IMR-90 (cell line): ENCODE results near the gene B4GALNT1. TPM values are rescaled to one million over a fixed set of nuclear protein-coding genes. Genes with fewer than 3 reads are reported as not detected.
"Not testable (repeated sequence)": the region's sequence is repeated elsewhere in the genome, so short reads cannot be mapped to it uniquely, and the experiment has no call there.

Experiments
- ATAC-seq: fragments of 200-7000 bp; cut with Tn5 transposase; 2 replicates; pipeline ENCODE4 v1.9.1; 2020; ENCODE audit warnings: low read depth, mild to moderate bottlenecking, moderate library complexity
- BruUV-seq: library from RNA; stranded (reverse); fragments of 400-500 nt; replicated peaks from 2 replicates; lab custom pipeline; 2021; lab: Mats Ljungman, UMichigan
- CTCF ChIA-PET: fragments of 300-600 bp; formaldehyde crosslinking; extraction: SDS; loops from one replicate; lab custom pipeline; 2021; ENCODE audit warnings: antibody characterized with exemption; lab: Yijun Ruan, JAX
- POLR2A ChIA-PET: fragments of 300-600 bp; sonication (Branson Sonifier 250); formaldehyde crosslinking; loops from one replicate; lab custom pipeline; 2022; ENCODE audit warnings: antibody characterized with exemption; ENCODE audit not compliant: unreplicated experiment; lab: Charles Lee
- DNase-seq: peaks from one replicate; pipeline ENCODE4 v3.0.0; 2013
- H2AFZ ChIP-seq: replicated peaks from 2 replicates; pipeline ENCODE3; 2013; ENCODE audit warnings: low read length, mild to moderate bottlenecking; ENCODE audit not compliant: poor library complexity
- H2AK5ac ChIP-seq: 2 replicates; pipeline ENCODE4 v1.6.1; 2013; ENCODE audit warnings: low read depth, low read length, inconsistent platforms
- H2AK9ac ChIP-seq: replicated peaks from 2 replicates; pipeline ENCODE3; 2013; ENCODE audit warnings: mild to moderate bottlenecking, low read depth, low read length, moderate library complexity; ENCODE audit not compliant: poor library complexity
- H2BK120ac ChIP-seq: 2 replicates; pipeline ENCODE4 v1.6.1; 2013; ENCODE audit warnings: low read depth, low read length, inconsistent platforms
- H2BK15ac ChIP-seq: 3 replicates; pipeline ENCODE4 v1.6.1; 2013; ENCODE audit warnings: low read depth, low read length, inconsistent platforms
- H2BK20ac ChIP-seq: 2 replicates; pipeline ENCODE4 v1.6.1; 2013; ENCODE audit warnings: low read depth, mild to moderate bottlenecking, inconsistent platforms, low read length, moderate library complexity
- H2BK5ac ChIP-seq: 2 replicates; pipeline ENCODE4 v1.6.1; 2013; ENCODE audit warnings: mild to moderate bottlenecking, low read depth, low read length, inconsistent platforms; ENCODE audit not compliant: poor library complexity, severe bottlenecking
- H3K14ac ChIP-seq: replicated peaks from 2 replicates; pipeline ENCODE4 v1.6.1; 2013; ENCODE audit warnings: low read depth, low read length, inconsistent platforms
- H3K18ac ChIP-seq: 2 replicates; pipeline ENCODE4 v1.6.1; 2013; ENCODE audit warnings: low read depth, low read length, control low read depth
- H3K23ac ChIP-seq: 2 replicates; pipeline ENCODE4 v1.6.1; 2013; ENCODE audit warnings: low read depth, low read length, inconsistent platforms
- H3K27ac ChIP-seq: 2 replicates; pipeline ENCODE4 v1.5.1; 2013; ENCODE audit warnings: mild to moderate bottlenecking, control low read depth, low read length; ENCODE audit not compliant: insufficient read depth
- H3K27me3 ChIP-seq: 2 replicates; pipeline ENCODE4 v1.6.1; 2013; ENCODE audit warnings: low read length; ENCODE audit not compliant: control insufficient read depth, insufficient read depth
- H3K36me3 ChIP-seq: 2 replicates; pipeline ENCODE4 v1.6.1; 2013; ENCODE audit warnings: low read length, mixed read lengths; ENCODE audit not compliant: control insufficient read depth, insufficient read depth
- H3K4ac ChIP-seq: 2 replicates; pipeline ENCODE4 v1.6.1; 2013; ENCODE audit warnings: low read depth, low read length, inconsistent platforms
- H3K4me1 ChIP-seq: 2 replicates; pipeline ENCODE4 v1.6.1; 2013; ENCODE audit warnings: low read length, mixed read lengths; ENCODE audit not compliant: control insufficient read depth, insufficient read depth
- H3K4me2 ChIP-seq: 2 replicates; pipeline ENCODE4 v1.6.1; 2013; ENCODE audit warnings: low read depth, mild to moderate bottlenecking, control low read depth, low read length, moderate library complexity
- H3K4me3 ChIP-seq: 2 replicates; pipeline ENCODE4 v1.5.1; 2013; ENCODE audit warnings: low read depth, mild to moderate bottlenecking, control low read depth, low read length, moderate library complexity; ENCODE audit not compliant: insufficient read depth
- H3K56ac ChIP-seq: 2 replicates; pipeline ENCODE4 v1.6.1; 2013; ENCODE audit warnings: low read length, inconsistent platforms; ENCODE audit not compliant: insufficient read depth; ENCODE audit errors: extremely low read depth
- H3K79me1 ChIP-seq, 2 experiments: 2 replicates each; pipeline ENCODE4 v1.6.1; 2013; ENCODE audit warnings: low read length in 2 of 2, inconsistent platforms in 1 of 2, low read depth in 1 of 2
- H3K9ac ChIP-seq: 2 replicates; pipeline ENCODE4 v1.6.1; 2013; ENCODE audit warnings: low read depth, low read length, control low read depth
- H3K9me1 ChIP-seq: 2 replicates; pipeline ENCODE4 v1.6.1; 2013; ENCODE audit warnings: low read length, inconsistent platforms; ENCODE audit not compliant: insufficient read depth
- H3K9me3 ChIP-seq: 2 replicates; pipeline ENCODE4 v1.6.1; 2013; ENCODE audit warnings: low read length; ENCODE audit not compliant: control insufficient read depth, insufficient read depth
- H4K20me1 ChIP-seq: 2 replicates; pipeline ENCODE4 v1.6.1; 2013; ENCODE audit warnings: low read length, inconsistent platforms; ENCODE audit not compliant: insufficient read depth
- H4K5ac ChIP-seq: 2 replicates; pipeline ENCODE4 v1.6.1; 2013; ENCODE audit warnings: mild to moderate bottlenecking, low read depth, low read length, control low read depth
- H4K8ac ChIP-seq, 2 experiments: 2 replicates each; pipeline ENCODE4 v1.6.1; 2013; ENCODE audit warnings: low read depth in 2 of 2, low read length in 2 of 2, control low read depth in 1 of 2, inconsistent platforms in 1 of 2
- H4K91ac ChIP-seq: 2 replicates; pipeline ENCODE4 v1.6.1; 2013; ENCODE audit warnings: low read depth, low read length, inconsistent platforms; ENCODE audit not compliant: insufficient read depth
- WGBS, 2 experiments: methylation state at CpG; one replicate each; pipeline versions ENCODE4 v1.1.5 to v1.1.7; 2013; ENCODE audit warnings: missing lambda C conversion rate in 2 of 2; ENCODE audit not compliant: insufficient read length in 1 of 2; ENCODE audit errors: extremely low coverage in 2 of 2; 5-methylcytosine and 5-hydroxymethylcytosine counted together
- dilution Hi-C: fragments of 300-500 bp; cut with HindIII; formaldehyde crosslinking; loops from one replicate; pipeline ENCODE4 v1.14.3; 2018; ENCODE audit warnings: low sequenced_read_pairs; ENCODE audit not compliant: unreplicated experiment
- in situ Hi-C: fragments of 300-500 bp; cut with MboI; formaldehyde crosslinking; loops from 3 replicates; pipeline ENCODE4 v1.14.3; 2019; ENCODE audit warnings: low sequenced_read_pairs, inconsistent platforms, mixed read lengths
- intact Hi-C: fragments of 100-400 bp; cut with micrococcal nuclease; formaldehyde crosslinking; loops from 2 replicates; pipeline ENCODE4 v1.10.0; 2022
- polyA plus RNA-seq, 3 experiments: library from polyadenylated mRNA; depleted of rRNA; stranded (reverse); fragments of >200 nt; gene quantifications; 2 replicates each; pipeline ENCODE4 v1.2.3, GENCODE V29; 2012; ENCODE audit warnings: low replicate concordance in 1 of 3
- total RNA-seq: library from RNA; depleted of rRNA; stranded (reverse); fragments of >200 nt; gene quantifications from 2 replicates; pipeline ENCODE4 v1.2.3, GENCODE V29; 2012

Gene B4GALNT1
- total and polyA plus RNA-seq, 2 of the 4 experiments (the other 2 are of a cell fraction), result 0.18 to 0.62 TPM

GRCh38 chr12:57656408-57656807, 23.4 kb upstream of the B4GALNT1 start:
- H2BK5ac ChIP-seq, H3K79me1 ChIP-seq, H4K20me1 ChIP-seq, H2AK9ac ChIP-seq, POLR2A ChIA-PET, H2BK120ac ChIP-seq, H3K23ac ChIP-seq, H3K18ac ChIP-seq, H3K9me1 ChIP-seq, BruUV-seq, H4K8ac ChIP-seq, H2BK15ac ChIP-seq, intact Hi-C loops, in situ Hi-C loops, H2AFZ ChIP-seq, CTCF ChIA-PET, H3K56ac ChIP-seq, H4K5ac ChIP-seq, H3K36me3 ChIP-seq, H3K4me3 ChIP-seq, H3K27ac ChIP-seq, H2AK5ac ChIP-seq, H3K9ac ChIP-seq, ATAC-seq, H4K91ac ChIP-seq, H3K14ac ChIP-seq, H3K4me1 ChIP-seq, H3K9me3 ChIP-seq, H2BK20ac ChIP-seq, H3K4me2 ChIP-seq, H3K27me3 ChIP-seq, H3K4ac ChIP-seq, DNase-seq: not testable (repeated sequence)
- dilution Hi-C loops, result loop anchor here (25.0 kb wide), 1 partner anchor 94 kb away; the partner anchor contains the start of gene KIF5A
- WGBS, 2 experiments, result no CpG with 5 or more reads among the region's 4 CpGs
